IMR-90 (cell line): ENCODE measurements around the gene KCNK17. TPM values are rescaled to one million over a fixed set of nuclear protein-coding genes. Genes with fewer than 3 reads are reported as not detected.

Experiments used
- ATAC-seq: fragments of 200-7000 bp; cut with Tn5 transposase; 2 replicates; pipeline ENCODE4 v1.9.1; 2020; ENCODE audit warnings: low read depth, mild to moderate bottlenecking, moderate library complexity
- Bru-seq: library from RNA; stranded (reverse); fragments of 400-500 nt; gene quantifications from one replicate; lab custom pipeline; 2021; lab: Mats Ljungman, UMichigan
- BruChase-seq, 2 experiments: library from RNA; stranded (reverse); fragments of 400-500 nt; gene quantifications; one replicate each; lab custom pipeline; 2021; lab: Mats Ljungman, UMichigan
- BruUV-seq: library from RNA; stranded (reverse); fragments of 400-500 nt; replicated peaks from 2 replicates; lab custom pipeline; 2021; lab: Mats Ljungman, UMichigan
- CTCF ChIA-PET: fragments of 300-600 bp; formaldehyde crosslinking; extraction: SDS; loops from one replicate; lab custom pipeline; 2021; ENCODE audit warnings: antibody characterized with exemption; lab: Yijun Ruan, JAX
- POLR2A ChIA-PET: fragments of 300-600 bp; sonication (Branson Sonifier 250); formaldehyde crosslinking; loops from one replicate; lab custom pipeline; 2022; ENCODE audit warnings: antibody characterized with exemption; ENCODE audit not compliant: unreplicated experiment; lab: Charles Lee
- DNase-seq: peaks from one replicate; pipeline ENCODE4 v3.0.0; 2013
- H2AFZ ChIP-seq: replicated peaks from 2 replicates; pipeline ENCODE3; 2013; ENCODE audit warnings: low read length, mild to moderate bottlenecking; ENCODE audit not compliant: poor library complexity
- H2AK5ac ChIP-seq: 2 replicates; pipeline ENCODE4 v1.6.1; 2013; ENCODE audit warnings: low read depth, low read length, inconsistent platforms
- H2AK9ac ChIP-seq: replicated peaks from 2 replicates; pipeline ENCODE3; 2013; ENCODE audit warnings: mild to moderate bottlenecking, low read depth, low read length, moderate library complexity; ENCODE audit not compliant: poor library complexity
- H2BK120ac ChIP-seq: 2 replicates; pipeline ENCODE4 v1.6.1; 2013; ENCODE audit warnings: low read depth, low read length, inconsistent platforms
- H2BK15ac ChIP-seq: 3 replicates; pipeline ENCODE4 v1.6.1; 2013; ENCODE audit warnings: low read depth, low read length, inconsistent platforms
- H2BK20ac ChIP-seq: 2 replicates; pipeline ENCODE4 v1.6.1; 2013; ENCODE audit warnings: low read depth, mild to moderate bottlenecking, inconsistent platforms, low read length, moderate library complexity
- H2BK5ac ChIP-seq: 2 replicates; pipeline ENCODE4 v1.6.1; 2013; ENCODE audit warnings: mild to moderate bottlenecking, low read depth, low read length, inconsistent platforms; ENCODE audit not compliant: poor library complexity, severe bottlenecking
- H3K14ac ChIP-seq: replicated peaks from 2 replicates; pipeline ENCODE4 v1.6.1; 2013; ENCODE audit warnings: low read depth, low read length, inconsistent platforms
- H3K18ac ChIP-seq: 2 replicates; pipeline ENCODE4 v1.6.1; 2013; ENCODE audit warnings: low read depth, low read length, control low read depth
- H3K23ac ChIP-seq: 2 replicates; pipeline ENCODE4 v1.6.1; 2013; ENCODE audit warnings: low read depth, low read length, inconsistent platforms
- H3K27ac ChIP-seq: 2 replicates; pipeline ENCODE4 v1.5.1; 2013; ENCODE audit warnings: mild to moderate bottlenecking, control low read depth, low read length; ENCODE audit not compliant: insufficient read depth
- H3K27me3 ChIP-seq: 2 replicates; pipeline ENCODE4 v1.6.1; 2013; ENCODE audit warnings: low read length; ENCODE audit not compliant: control insufficient read depth, insufficient read depth
- H3K36me3 ChIP-seq: 2 replicates; pipeline ENCODE4 v1.6.1; 2013; ENCODE audit warnings: low read length, mixed read lengths; ENCODE audit not compliant: control insufficient read depth, insufficient read depth
- H3K4ac ChIP-seq: 2 replicates; pipeline ENCODE4 v1.6.1; 2013; ENCODE audit warnings: low read depth, low read length, inconsistent platforms
- H3K4me1 ChIP-seq: 2 replicates; pipeline ENCODE4 v1.6.1; 2013; ENCODE audit warnings: low read length, mixed read lengths; ENCODE audit not compliant: control insufficient read depth, insufficient read depth
- H3K4me2 ChIP-seq: 2 replicates; pipeline ENCODE4 v1.6.1; 2013; ENCODE audit warnings: low read depth, mild to moderate bottlenecking, control low read depth, low read length, moderate library complexity
- H3K4me3 ChIP-seq: 2 replicates; pipeline ENCODE4 v1.5.1; 2013; ENCODE audit warnings: low read depth, mild to moderate bottlenecking, control low read depth, low read length, moderate library complexity; ENCODE audit not compliant: insufficient read depth
- H3K56ac ChIP-seq: 2 replicates; pipeline ENCODE4 v1.6.1; 2013; ENCODE audit warnings: low read length, inconsistent platforms; ENCODE audit not compliant: insufficient read depth; ENCODE audit errors: extremely low read depth
- H3K79me1 ChIP-seq, 2 experiments: 2 replicates each; pipeline ENCODE4 v1.6.1; 2013; ENCODE audit warnings: low read length in 2 of 2, inconsistent platforms in 1 of 2, low read depth in 1 of 2
- H3K9ac ChIP-seq: 2 replicates; pipeline ENCODE4 v1.6.1; 2013; ENCODE audit warnings: low read depth, low read length, control low read depth
- H3K9me1 ChIP-seq: 2 replicates; pipeline ENCODE4 v1.6.1; 2013; ENCODE audit warnings: low read length, inconsistent platforms; ENCODE audit not compliant: insufficient read depth
- H3K9me3 ChIP-seq: 2 replicates; pipeline ENCODE4 v1.6.1; 2013; ENCODE audit warnings: low read length; ENCODE audit not compliant: control insufficient read depth, insufficient read depth
- H4K20me1 ChIP-seq: 2 replicates; pipeline ENCODE4 v1.6.1; 2013; ENCODE audit warnings: low read length, inconsistent platforms; ENCODE audit not compliant: insufficient read depth
- H4K5ac ChIP-seq: 2 replicates; pipeline ENCODE4 v1.6.1; 2013; ENCODE audit warnings: mild to moderate bottlenecking, low read depth, low read length, control low read depth
- H4K8ac ChIP-seq, 2 experiments: 2 replicates each; pipeline ENCODE4 v1.6.1; 2013; ENCODE audit warnings: low read depth in 2 of 2, low read length in 2 of 2, control low read depth in 1 of 2, inconsistent platforms in 1 of 2
- H4K91ac ChIP-seq: 2 replicates; pipeline ENCODE4 v1.6.1; 2013; ENCODE audit warnings: low read depth, low read length, inconsistent platforms; ENCODE audit not compliant: insufficient read depth
- CEBPB ChIP-seq: IDR thresholded peaks from 2 replicates; pipeline ENCODE4 v1.6.1; 2012; ENCODE audit warnings: low read depth, low read length, improper control_type of control experiment
- CHD1 ChIP-seq: IDR thresholded peaks from 2 replicates; pipeline ENCODE4 v1.6.1; 2012; ENCODE audit warnings: low read depth, low read length, improper control_type of control experiment
- FOS ChIP-seq: fragments of 150-350 bp; IDR thresholded peaks from 2 replicates; pipeline ENCODE4 v1.6.1; 2016; ENCODE audit warnings: low read depth, low read length
- MAFK ChIP-seq: IDR thresholded peaks from 2 replicates; pipeline ENCODE4 v1.6.1; 2012; ENCODE audit warnings: low read depth, low read length, improper control_type of control experiment
- MAZ ChIP-seq: IDR thresholded peaks from 2 replicates; pipeline ENCODE4 v1.6.1; 2012; ENCODE audit warnings: low read depth, mild to moderate bottlenecking, low read length, improper control_type of control experiment, moderate library complexity, borderline replicate concordance
- MXI1 ChIP-seq: IDR thresholded peaks from 2 replicates; pipeline ENCODE4 v1.6.1; 2012; ENCODE audit warnings: low read depth, mild to moderate bottlenecking, low read length, moderate library complexity, borderline replicate concordance
- NFE2L2 ChIP-seq: fragments of 150-350 bp; IDR thresholded peaks from 2 replicates; pipeline ENCODE4 v1.6.1; 2016; ENCODE audit warnings: low read depth, mild to moderate bottlenecking, low read length
- POLR2A ChIP-seq: IDR thresholded peaks from 2 replicates; pipeline ENCODE4 v1.6.1; 2012; ENCODE audit warnings: mild to moderate bottlenecking, low read depth, low read length
- RAD21 ChIP-seq: IDR thresholded peaks from 2 replicates; pipeline ENCODE4 v1.6.1; 2012; ENCODE audit warnings: low read length, improper control_type of control experiment
- RCOR1 ChIP-seq: IDR thresholded peaks from 2 replicates; pipeline ENCODE4 v1.6.1; 2012; ENCODE audit warnings: mild to moderate bottlenecking, low read length, improper control_type of control experiment; ENCODE audit not compliant: insufficient replicate concordance
- RFX5 ChIP-seq: IDR thresholded peaks from 2 replicates; pipeline ENCODE4 v1.8.0; 2012; ENCODE audit warnings: low read depth, mild to moderate bottlenecking, low read length, moderate library complexity
- SMC3 ChIP-seq: fragments of 150-350 bp; IDR thresholded peaks from 2 replicates; pipeline ENCODE4 v1.6.1; 2016; ENCODE audit warnings: low read depth, mild to moderate bottlenecking, antibody characterized with exemption, low read length, moderate library complexity
- WGBS, 2 experiments: methylation state at CpG; one replicate each; pipeline versions ENCODE4 v1.1.5 to v1.1.7; 2013; ENCODE audit warnings: missing lambda C conversion rate in 2 of 2; ENCODE audit not compliant: insufficient read length in 1 of 2; ENCODE audit errors: extremely low coverage in 2 of 2; 5-methylcytosine and 5-hydroxymethylcytosine counted together
- dilution Hi-C: fragments of 300-500 bp; cut with HindIII; formaldehyde crosslinking; loops from one replicate; pipeline ENCODE4 v1.14.3; 2018; ENCODE audit warnings: low sequenced_read_pairs; ENCODE audit not compliant: unreplicated experiment
- in situ Hi-C: fragments of 300-500 bp; cut with MboI; formaldehyde crosslinking; loops from 3 replicates; pipeline ENCODE4 v1.14.3; 2019; ENCODE audit warnings: low sequenced_read_pairs, inconsistent platforms, mixed read lengths
- intact Hi-C: fragments of 100-400 bp; cut with micrococcal nuclease; formaldehyde crosslinking; loops from 2 replicates; pipeline ENCODE4 v1.10.0; 2022
- long read RNA-seq: library from polyadenylated mRNA; unstranded; transcript quantifications from one replicate; pipeline ENCODE4 v2.0.0, GENCODE V29; 2021; ENCODE audit not compliant: unreplicated experiment
- polyA plus RNA-seq, 3 experiments: library from polyadenylated mRNA; depleted of rRNA; stranded (reverse); fragments of >200 nt; gene quantifications; 2 replicates each; pipeline ENCODE4 v1.2.3, GENCODE V29; 2012; ENCODE audit warnings: low replicate concordance in 1 of 3
- total RNA-seq: library from RNA; depleted of rRNA; stranded (reverse); fragments of >200 nt; gene quantifications from 2 replicates; pipeline ENCODE4 v1.2.3, GENCODE V29; 2012; rRNA removed
- TF ChIP-seq, protein P1 (sequence below): fragments of 150-350 bp; IDR thresholded peaks from 2 replicates; pipeline ENCODE4 v1.6.1; 2017; ENCODE audit warnings: mild to moderate bottlenecking, antibody characterized with exemption, low read length, low read depth
- TF ChIP-seq, protein P2 (sequence below): conservative IDR thresholded peaks from 2 replicates; pipeline ENCODE4 v1.5.1; 2012; ENCODE audit warnings: mild to moderate bottlenecking, low read depth, low read length, improper control_type of control experiment

The KCNK17 gene, protein sequence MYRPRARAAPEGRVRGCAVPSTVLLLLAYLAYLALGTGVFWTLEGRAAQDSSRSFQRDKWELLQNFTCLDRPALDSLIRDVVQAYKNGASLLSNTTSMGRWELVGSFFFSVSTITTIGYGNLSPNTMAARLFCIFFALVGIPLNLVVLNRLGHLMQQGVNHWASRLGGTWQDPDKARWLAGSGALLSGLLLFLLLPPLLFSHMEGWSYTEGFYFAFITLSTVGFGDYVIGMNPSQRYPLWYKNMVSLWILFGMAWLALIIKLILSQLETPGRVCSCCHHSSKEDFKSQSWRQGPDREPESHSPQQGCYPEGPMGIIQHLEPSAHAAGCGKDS
- not detected in 2 replicates for total RNA-seq
- polyA plus RNA-seq (2012; rRNA removed) = not detected in 2 replicates
- polyA plus RNA-seq (2012; cell fraction: cytosol; rRNA removed) = not detected in 2 replicates
- polyA plus RNA-seq (2012; cell fraction: nucleus; rRNA removed; ENCODE audit: low replicate concordance) = not detected in 2 replicates
- not detected for Bru-seq, nascent RNA
- not detected for BruChase-seq, experiment 1, labeled RNA remaining after a 6-hour chase
- not detected for BruChase-seq, experiment 2, labeled RNA remaining after a 2-hour chase
- long read RNA-seq = 0 reads

DNA sequence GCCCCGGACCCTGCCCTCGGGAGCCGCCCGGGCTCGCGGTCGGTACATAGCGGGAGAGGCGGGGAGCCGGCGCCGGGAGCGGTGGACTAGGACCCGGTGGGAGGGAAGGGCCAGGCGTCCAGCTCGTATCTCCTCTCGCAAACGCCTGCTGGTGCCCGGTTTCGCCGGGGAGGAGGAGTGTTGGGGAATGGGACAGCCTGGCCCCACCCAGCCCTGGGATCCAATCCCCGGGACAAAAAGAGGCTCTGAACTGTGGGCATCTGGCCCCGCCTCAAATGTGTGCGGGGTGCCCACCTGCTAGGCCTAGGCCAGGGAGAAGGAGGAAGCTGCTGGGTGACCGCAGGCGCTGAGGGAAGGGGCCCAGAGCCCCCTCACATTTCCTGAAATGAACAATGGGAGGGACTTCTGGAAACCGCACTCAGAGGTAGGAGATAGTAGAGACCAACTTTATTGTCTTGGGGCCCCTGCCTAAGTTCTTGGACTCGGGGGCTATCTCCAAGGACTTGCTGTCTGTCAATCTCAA is at the start of gene KCNK17:
TSS of gene KCNK17 (minus strand) at position 147 of the 523 bp plus-strand sequence. CDS start at position 48, 99 bp downstream.
- Histone ChIP-seq H2AFZ (no peak within 1 kb of the TSS), H2BK120ac (no peak within 1 kb of the TSS), H3K4me2 (no peak within 1 kb of the TSS), H3K9ac (no peak within 1 kb of the TSS), H2BK5ac (no peak within 1 kb of the TSS), H3K4ac (no peak within 1 kb of the TSS), H3K9me3 (no peaks in the 10 kb centered on the region), H3K9me1 (no peaks in the 10 kb centered on the region), H4K8ac (no peak within 1 kb of the TSS), H3K27ac (no peak within 1 kb of the TSS), H3K4me1 (no peaks in the 10 kb centered on the region), H2AK9ac (no peak within 1 kb of the TSS), H4K20me1 (no peaks in the 10 kb centered on the region), H2BK20ac (no peak within 1 kb of the TSS), H4K91ac (no peak within 1 kb of the TSS), H3K56ac (no peak within 1 kb of the TSS), H3K23ac (no peak within 1 kb of the TSS), H2BK15ac (no peak within 1 kb of the TSS), H3K79me1 (no peaks in the 10 kb centered on the region), H4K5ac (no peak within 1 kb of the TSS), H3K36me3 (no peaks in the 10 kb centered on the region), H3K18ac (no peak within 1 kb of the TSS), H3K27me3 (peaks cover 32% of the 10 kb centered on the region; the same call in 1 of the 2 replicates), H3K4me3 (no peak within 1 kb of the TSS), H3K14ac (no peak within 1 kb of the TSS), H2AK5ac (no peak within 1 kb of the TSS)
- BruUV-seq = no TSS peak
- intact Hi-C loops (no loop called here), in situ Hi-C loops (no loop called here), dilution Hi-C loops (no loop called here)
- ATAC-seq = no peak
- ChIA-PET CTCF (no interaction called here), POLR2A (no interaction called here)
- WGBS, 2 experiments = 10% methylated on average over 7 of the region's 28 CpGs; no CpG with 5 or more reads in 1 of the 2 experiments
- no peak for DNase-seq
- TF ChIP-seq NFE2L2 = no peak
- TF ChIP-seq, protein P1, sequence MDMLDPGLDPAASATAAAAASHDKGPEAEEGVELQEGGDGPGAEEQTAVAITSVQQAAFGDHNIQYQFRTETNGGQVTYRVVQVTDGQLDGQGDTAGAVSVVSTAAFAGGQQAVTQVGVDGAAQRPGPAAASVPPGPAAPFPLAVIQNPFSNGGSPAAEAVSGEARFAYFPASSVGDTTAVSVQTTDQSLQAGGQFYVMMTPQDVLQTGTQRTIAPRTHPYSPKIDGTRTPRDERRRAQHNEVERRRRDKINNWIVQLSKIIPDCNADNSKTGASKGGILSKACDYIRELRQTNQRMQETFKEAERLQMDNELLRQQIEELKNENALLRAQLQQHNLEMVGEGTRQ = no peak
- TF ChIP-seq CEBPB = no peak
- no peak for TF ChIP-seq SMC3
- TF ChIP-seq MAFK = no peak
- TF ChIP-seq RFX5 = no peak
- TF ChIP-seq FOS = no peak
- TF ChIP-seq RCOR1 = no peak
- TF ChIP-seq RAD21 = no peak
- no peak for TF ChIP-seq MAZ
- TF ChIP-seq, protein P2, sequence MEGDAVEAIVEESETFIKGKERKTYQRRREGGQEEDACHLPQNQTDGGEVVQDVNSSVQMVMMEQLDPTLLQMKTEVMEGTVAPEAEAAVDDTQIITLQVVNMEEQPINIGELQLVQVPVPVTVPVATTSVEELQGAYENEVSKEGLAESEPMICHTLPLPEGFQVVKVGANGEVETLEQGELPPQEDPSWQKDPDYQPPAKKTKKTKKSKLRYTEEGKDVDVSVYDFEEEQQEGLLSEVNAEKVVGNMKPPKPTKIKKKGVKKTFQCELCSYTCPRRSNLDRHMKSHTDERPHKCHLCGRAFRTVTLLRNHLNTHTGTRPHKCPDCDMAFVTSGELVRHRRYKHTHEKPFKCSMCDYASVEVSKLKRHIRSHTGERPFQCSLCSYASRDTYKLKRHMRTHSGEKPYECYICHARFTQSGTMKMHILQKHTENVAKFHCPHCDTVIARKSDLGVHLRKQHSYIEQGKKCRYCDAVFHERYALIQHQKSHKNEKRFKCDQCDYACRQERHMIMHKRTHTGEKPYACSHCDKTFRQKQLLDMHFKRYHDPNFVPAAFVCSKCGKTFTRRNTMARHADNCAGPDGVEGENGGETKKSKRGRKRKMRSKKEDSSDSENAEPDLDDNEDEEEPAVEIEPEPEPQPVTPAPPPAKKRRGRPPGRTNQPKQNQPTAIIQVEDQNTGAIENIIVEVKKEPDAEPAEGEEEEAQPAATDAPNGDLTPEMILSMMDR = no peak
- no peak for TF ChIP-seq CHD1
- no peak for TF ChIP-seq POLR2A
- TF ChIP-seq MXI1 = no peak
